ENCODE data around the gene NTSR1. TPM values are rescaled to one million over a fixed set of nuclear protein-coding genes. Genes with fewer than 3 reads are reported as not detected.

Gene NTSR1
- total RNA-seq (2014; rRNA removed; shearing (Covaris generic); ENCODE audit: low replicate concordance) = 0.40 TPM in 1 of 2 replicates, not detected in the other

- peak; percentile 43 for DNase-seq
- no peaks in the 10 kb centered on the region for H3K36me3 ChIP-seq
- peak within 1 kb of the TSS; percentile 39 for H3K4me3 ChIP-seq
- H3K27me3 ChIP-seq = peaks cover 19% of the 10 kb centered on the region
- no peaks in the 10 kb centered on the region for H3K9me3 ChIP-seq
These were observed at the start of gene NTSR1 for GRCh38 chr20:62708591-62709536. NTSR1 (plus strand) TSS chr20:62708836; CDS start chr20:62709208, 372 bp downstream.

DNA sequence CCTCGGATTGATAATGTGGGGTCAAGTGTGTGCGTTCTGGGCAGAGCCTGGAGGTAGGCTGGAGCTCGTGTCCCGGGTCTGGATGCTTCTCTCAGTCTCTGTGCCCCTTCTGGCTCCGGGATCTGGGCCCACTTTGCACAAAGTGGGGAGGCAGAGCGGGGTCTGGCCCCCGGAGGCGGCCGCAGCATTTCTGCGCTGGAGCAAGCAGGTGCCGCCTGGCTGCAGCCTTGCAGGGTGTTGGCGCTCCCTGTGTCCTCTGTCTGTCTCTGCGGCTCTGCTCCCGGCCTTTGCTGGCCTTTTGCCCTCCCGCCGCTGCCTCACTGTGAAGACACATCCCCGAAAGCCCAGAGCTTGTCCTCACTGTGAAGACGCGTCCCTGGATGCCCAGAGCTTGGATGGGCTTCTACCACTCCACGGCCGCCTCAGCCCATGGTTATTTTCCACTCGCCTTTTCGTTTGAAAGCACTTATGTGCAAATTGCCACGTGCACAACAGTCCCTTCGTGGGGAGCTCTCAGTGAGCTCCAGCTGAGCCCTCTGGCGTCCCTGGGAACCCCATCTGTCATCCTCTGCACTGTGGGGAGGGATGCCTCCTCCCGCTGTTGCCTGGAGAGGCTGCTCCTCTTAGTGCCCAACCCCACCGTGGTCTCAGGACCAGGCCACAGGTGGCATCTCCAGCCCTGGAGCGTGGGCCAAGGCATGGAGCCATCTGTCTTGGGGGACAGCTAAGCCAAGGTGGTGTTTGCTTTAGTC lies 49.0 kb upstream of the NTSR1 start:
- Histone ChIP-seq H3K4me3 (no peak overlapping the region), H3K9me3 (no peaks in the 10 kb centered on the region)

GRCh38 chr20:62660240-62660615 lies 48.4 kb upstream of the NTSR1 start:
- Histone ChIP-seq H3K36me3 (peaks cover 26% of the 10 kb centered on the region), H3K4me3 (no peak overlapping the region), H3K27me3 (no peaks in the 10 kb centered on the region), H3K9me3 (no peaks in the 10 kb centered on the region)
- no peak for DNase-seq

More for the DNA sequence above, 49.0 kb upstream of the NTSR1 start:
- no peak for DNase-seq
- Histone ChIP-seq H3K36me3 (peaks cover 24% of the 10 kb centered on the region), H3K27me3 (no peaks in the 10 kb centered on the region)

DNA sequence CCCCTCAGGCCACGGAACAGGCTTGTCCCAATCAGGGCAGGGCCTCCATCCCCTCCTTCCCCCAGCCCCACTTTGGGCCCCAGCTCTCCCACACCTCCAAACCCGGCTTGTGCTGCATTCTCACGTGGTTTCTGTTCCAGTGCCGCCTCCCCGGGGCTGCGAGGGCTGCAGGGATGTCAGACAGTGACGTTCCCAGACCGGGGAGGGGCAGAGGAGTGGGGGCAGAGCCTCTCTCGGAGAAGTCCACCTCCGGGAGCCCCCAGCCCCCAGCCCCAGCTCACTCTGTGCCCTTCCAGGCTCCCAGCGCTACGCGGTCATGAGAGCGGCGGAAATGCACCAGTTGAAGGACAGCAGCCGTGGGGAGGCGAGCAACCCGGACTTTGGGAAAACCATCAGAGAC lies 47.9 kb upstream of the NTSR1 start:
- Histone ChIP-seq H3K36me3 (peaks cover 29% of the 10 kb centered on the region), H3K9me3 (no peaks in the 10 kb centered on the region), H3K4me3 (no peak overlapping the region), H3K27me3 (no peaks in the 10 kb centered on the region)
- DNase-seq = no peak

DNA sequence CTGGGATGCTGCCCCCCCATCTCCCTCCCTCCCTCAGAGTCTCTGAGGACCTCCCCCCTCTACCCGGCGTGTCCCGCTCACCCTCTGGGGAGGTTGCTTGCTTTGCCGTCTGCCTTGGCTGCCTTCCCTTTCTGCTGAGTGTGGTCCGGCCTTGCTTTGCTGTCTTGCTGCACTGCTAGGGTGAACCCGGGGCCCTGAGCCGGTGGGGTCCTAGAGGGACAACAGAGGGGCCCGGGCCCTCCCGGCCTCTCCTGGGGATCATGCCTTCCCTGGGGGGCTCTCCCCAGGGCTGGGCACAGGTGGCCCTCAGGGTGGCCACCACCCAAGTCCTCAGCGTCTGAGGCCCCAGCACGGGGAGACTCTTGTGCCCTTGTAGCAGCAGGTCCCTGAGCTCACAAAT lies 47.0 kb upstream of the NTSR1 start:
- Histone ChIP-seq H3K9me3 (no peaks in the 10 kb centered on the region), H3K4me3 (no peak overlapping the region), H3K27me3 (no peaks in the 10 kb centered on the region), H3K36me3 (peaks cover 29% of the 10 kb centered on the region)
- DNase-seq = no peak

- Histone ChIP-seq H3K36me3 (peaks cover 31% of the 10 kb centered on the region), H3K9me3 (no peaks in the 10 kb centered on the region), H3K27me3 (no peaks in the 10 kb centered on the region), H3K4me3 (no peak overlapping the region)
- no peak for DNase-seq
These were observed 46.2 kb upstream of the NTSR1 start for GRCh38 chr20:62662422-62662821.

GRCh38 chr20:62663145-62664018 lies 45.3 kb upstream of the NTSR1 start:
- H3K4me3 ChIP-seq = no peak overlapping the region
- H3K9me3 ChIP-seq = no peaks in the 10 kb centered on the region
- H3K27me3 ChIP-seq = no peaks in the 10 kb centered on the region
- H3K36me3 ChIP-seq = peaks cover 28% of the 10 kb centered on the region
- no peak for DNase-seq

- Histone ChIP-seq H3K36me3 (peaks cover 33% of the 10 kb centered on the region), H3K27me3 (no peaks in the 10 kb centered on the region), H3K4me3 (no peak overlapping the region), H3K9me3 (no peaks in the 10 kb centered on the region)
- DNase-seq = no peak
These were observed 44.3 kb upstream of the NTSR1 start for GRCh38 chr20:62664019-62664971.

DNA sequence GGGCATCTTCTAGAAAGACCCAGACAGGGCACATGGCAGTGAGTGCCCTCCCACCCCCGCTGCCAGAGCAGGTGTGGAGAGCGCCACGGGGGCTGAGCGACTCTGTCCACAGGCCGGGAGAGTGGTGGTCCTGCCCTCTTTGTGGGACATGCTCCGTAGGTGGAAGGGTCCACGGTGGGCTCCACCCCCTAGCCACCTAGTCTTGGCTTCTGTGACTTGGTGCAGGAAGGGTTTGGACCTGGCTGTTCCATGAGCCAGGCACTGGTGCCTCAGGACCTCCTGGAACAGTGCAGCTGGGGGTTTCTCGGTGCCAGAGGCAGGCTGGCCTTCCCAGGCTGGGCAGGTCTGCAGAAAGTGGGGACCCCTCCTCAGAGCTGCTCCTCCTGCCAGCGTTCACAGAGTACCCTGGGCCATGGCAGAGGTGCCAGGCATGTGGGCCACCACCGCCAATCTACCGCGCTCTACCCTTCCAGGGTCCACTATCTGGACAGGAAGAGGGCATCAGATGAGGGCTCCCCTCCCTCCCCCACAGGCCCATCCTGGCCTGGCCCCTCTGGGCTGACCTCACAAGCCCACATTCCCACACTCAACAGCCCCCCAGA lies 43.4 kb upstream of the NTSR1 start:
- no peaks in the 10 kb centered on the region for H3K27me3 ChIP-seq
- no peak for DNase-seq
- no peaks in the 10 kb centered on the region for H3K9me3 ChIP-seq
- H3K4me3 ChIP-seq = no peak overlapping the region
- H3K36me3 ChIP-seq = peaks cover 41% of the 10 kb centered on the region

DNA sequence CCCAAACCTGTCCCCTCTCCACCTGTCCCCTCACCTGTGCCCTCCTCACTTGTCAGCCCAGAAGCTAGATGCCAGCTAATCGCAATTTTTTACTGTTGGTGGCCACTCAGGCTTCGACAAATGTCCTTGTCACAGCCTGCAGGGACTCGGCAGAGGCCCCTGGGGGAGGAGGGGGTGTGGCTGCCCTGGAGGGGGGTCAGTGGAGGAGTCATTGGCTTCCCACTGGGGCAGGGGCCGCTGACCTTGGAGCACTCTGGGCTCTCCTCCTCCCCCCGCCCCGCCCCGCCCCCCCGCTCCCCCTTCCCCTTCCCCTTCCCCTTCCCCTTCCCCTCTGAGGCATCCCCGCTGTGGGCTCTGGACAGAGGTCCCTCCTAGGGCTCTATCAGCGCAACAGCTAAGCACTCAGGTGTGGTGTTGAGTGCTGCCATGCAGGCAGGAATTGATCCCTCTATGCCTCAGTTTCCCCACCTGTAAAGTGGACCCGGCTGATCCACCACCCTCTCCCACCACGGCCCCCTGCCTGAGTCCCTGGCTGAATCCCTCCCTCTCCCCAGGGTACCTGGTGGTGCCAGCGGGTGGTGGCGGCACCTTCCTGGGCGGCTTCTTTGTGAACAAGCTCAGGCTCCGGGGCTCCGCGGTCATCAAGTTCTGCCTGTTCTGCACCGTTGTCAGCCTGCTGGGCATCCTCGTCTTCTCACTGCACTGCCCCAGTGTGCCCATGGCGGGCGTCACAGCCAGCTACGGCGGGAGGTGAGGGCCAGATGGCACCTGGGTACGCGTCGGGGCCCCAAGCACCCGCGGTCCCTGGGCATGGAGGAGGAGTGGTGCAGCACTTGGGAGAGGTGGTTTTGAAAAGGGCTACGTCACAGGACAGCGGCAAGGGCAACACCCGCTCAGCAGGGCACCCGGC lies 42.6 kb upstream of the NTSR1 start:
- no peak overlapping the region for H3K4me3 ChIP-seq
- no peaks in the 10 kb centered on the region for H3K9me3 ChIP-seq
- peaks cover 46% of the 10 kb centered on the region for H3K36me3 ChIP-seq
- no peaks in the 10 kb centered on the region for H3K27me3 ChIP-seq
- DNase-seq = no peak

DNA sequence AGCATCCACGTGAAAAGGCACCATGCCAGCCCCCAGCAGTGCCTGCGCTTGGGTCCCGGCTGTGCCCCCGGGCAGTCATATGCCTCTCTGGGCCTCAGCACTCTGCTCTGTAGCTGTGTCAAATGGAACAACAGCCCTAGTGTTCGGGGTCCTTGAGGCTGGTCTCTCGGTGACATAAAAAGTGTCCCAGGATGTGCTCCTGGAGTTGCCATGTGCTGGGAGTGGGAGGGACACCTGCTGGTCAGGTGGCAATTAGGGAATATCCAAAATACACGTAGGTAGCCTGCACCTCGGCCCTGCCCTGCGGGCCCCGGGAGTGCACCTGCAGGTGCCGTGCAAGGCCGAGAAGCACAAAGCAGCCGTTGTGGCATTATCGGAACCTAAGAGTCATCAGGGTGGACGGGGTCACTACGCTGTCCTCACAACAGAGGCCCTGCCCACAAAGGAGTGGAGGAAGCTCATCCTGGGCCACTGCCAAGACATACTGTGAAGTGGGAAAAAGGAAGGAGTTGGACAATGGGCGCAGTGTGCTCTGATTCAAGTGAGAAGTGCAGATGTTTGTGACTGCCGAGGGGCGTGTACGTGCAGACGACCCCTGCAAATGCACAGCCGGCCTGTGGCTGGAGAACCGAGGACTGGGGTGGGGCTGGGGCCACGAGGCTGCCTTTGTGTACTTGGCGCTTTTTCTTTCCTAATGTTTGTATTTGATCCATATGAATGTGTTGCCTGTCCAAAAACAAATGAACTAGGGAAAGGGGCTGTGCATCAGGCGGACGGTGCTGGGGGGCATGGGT lies 41.7 kb upstream of the NTSR1 start:
- Histone ChIP-seq H3K4me3 (no peak overlapping the region), H3K27me3 (no peaks in the 10 kb centered on the region), H3K9me3 (no peaks in the 10 kb centered on the region), H3K36me3 (peaks cover 46% of the 10 kb centered on the region)
- DNase-seq = no peak

DNA sequence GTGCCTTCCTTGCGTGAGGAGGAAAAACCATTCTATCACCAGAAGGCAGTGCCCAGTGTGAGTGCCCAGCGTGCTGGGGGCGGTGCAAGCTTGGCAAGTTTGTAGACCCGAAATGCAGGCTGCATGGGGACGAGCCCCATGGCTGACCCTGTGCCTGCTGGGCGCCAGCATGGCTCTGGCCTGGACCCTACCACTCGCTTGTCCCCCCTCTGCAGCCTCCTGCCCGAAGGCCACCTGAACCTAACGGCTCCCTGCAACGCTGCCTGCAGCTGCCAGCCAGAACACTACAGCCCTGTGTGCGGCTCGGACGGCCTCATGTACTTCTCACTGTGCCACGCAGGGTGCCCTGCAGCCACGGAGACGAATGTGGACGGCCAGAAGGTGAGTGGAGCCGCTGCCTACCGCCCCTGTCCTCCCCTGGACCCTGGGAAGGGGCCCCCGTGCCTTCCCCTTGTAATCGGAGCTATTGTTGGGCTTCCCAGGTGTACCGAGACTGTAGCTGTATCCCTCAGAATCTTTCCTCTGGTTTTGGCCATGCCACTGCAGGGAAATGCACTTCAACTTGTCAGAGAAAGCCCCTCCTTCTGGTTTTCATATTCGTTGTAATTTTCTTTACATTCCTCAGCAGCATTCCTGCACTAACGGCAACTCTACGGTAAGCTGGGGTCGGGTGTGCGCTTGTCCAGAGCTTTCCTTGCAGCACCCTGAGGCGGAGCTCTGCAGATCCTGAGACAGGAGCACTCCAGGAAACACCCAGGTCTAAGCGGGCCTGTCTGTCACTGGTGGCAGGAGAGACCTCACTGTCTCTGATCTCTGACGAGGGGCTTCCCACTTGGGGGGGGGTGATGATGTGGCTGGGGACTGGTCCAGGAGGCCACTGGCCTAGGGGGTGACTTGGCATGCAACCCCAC lies 40.9 kb upstream of the NTSR1 start:
- no peaks in the 10 kb centered on the region for H3K27me3 ChIP-seq
- DNase-seq = no peak
- H3K4me3 ChIP-seq = no peak overlapping the region
- H3K36me3 ChIP-seq = peaks cover 51% of the 10 kb centered on the region
- H3K9me3 ChIP-seq = no peaks in the 10 kb centered on the region
